Breast epithelium (tissue), 3 donors: ENCODE results near the gene TXNRD2.

Experiments
- POLR2A ChIP-seq: fragments of 450-650 bp; IDR thresholded peaks from one replicate; pipeline ENCODE4 v1.6.1; 2016; ENCODE audit warnings: antibody characterized with exemption, mild to moderate bottlenecking, moderate library complexity
- TF ChIP-seq, protein P1 (sequence below), 3 donors: fragments of 450-650 bp; IDR thresholded peaks; one replicate each; pipeline ENCODE4 v1.5.1; 2016 to 2017; ENCODE audit warnings: antibody characterized with exemption in 3 of 3, mild to moderate bottlenecking in 3 of 3, moderate library complexity in 3 of 3

DNA sequence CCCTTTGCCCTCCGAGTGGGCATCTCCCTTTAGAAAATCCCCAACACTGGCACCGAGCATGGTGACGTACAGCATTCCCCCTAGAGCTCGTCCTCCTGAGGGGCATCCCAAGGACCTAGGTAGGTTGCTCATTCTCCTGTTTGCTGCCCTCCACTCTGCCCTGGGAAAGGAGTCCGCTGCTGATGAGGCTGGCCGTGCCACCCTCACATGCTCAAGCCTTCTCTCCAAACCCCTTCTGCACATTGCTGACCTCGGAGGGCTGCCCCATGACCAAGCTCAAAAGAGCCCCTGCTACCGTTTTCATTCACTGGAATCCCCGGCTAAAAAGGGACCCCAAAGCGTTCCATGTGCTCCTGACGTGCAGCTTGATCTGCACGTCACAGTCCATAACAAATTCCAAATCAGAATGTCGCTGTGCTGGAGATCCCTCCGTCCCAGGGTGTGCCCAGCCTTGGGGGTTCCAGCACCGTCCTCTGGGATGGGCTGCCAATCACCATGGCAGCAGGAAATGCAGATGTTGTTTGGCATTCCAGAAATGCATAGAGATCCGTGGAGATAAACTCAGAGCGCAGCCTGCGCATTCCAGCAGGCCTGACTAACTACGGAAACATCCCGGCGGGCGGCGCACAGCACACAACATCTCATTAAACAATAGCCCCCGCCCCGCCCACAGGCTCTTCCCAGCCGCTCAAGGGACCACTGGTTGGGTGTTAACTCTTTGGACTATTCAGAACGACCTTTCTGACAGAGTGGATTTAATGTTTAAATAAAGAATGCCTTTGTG, 60.6 kb downstream of the TXNRD2 start:
- TF ChIP-seq, protein P1, sequence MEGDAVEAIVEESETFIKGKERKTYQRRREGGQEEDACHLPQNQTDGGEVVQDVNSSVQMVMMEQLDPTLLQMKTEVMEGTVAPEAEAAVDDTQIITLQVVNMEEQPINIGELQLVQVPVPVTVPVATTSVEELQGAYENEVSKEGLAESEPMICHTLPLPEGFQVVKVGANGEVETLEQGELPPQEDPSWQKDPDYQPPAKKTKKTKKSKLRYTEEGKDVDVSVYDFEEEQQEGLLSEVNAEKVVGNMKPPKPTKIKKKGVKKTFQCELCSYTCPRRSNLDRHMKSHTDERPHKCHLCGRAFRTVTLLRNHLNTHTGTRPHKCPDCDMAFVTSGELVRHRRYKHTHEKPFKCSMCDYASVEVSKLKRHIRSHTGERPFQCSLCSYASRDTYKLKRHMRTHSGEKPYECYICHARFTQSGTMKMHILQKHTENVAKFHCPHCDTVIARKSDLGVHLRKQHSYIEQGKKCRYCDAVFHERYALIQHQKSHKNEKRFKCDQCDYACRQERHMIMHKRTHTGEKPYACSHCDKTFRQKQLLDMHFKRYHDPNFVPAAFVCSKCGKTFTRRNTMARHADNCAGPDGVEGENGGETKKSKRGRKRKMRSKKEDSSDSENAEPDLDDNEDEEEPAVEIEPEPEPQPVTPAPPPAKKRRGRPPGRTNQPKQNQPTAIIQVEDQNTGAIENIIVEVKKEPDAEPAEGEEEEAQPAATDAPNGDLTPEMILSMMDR (IDR thresholded peaks at IDR 0.05): no peak
- TF ChIP-seq POLR2A: no peak
